Measurements from ENCODE around the gene FAM177A1. TPM values are rescaled to one million over a fixed set of nuclear protein-coding genes. Genes with fewer than 3 reads are reported as not detected.

The FAM177A1 gene
- 41.1 and 51.3 TPM in 2 replicates for polyA plus RNA-seq

GRCh38 chr14:35046048-35046750 is at the start of gene FAM177A1:
TSS of gene FAM177A1 (plus strand) at chr14:35046272. CDS start at chr14:35046464, 192 bp downstream.

GRCh38 chr14:35121887-35122695 is 76.0 kb downstream of the FAM177A1 start, which contains the start of the genes PPP2R3C and PRORP:
TSS of gene PPP2R3C (minus strand) at chr14:35121990. CDS start at chr14:35121959, 31 bp downstream.
TSS of gene PRORP (plus strand) at chr14:35122552. CDS start at chr14:35123246, 694 bp downstream.

Other genes with a start within 250 kb of the FAM177A1 start
- 0.31 and 0.73 TPM in 2 replicates for gene BAZ1A, start 170.9 kb upstream of the FAM177A1 start, polyA plus RNA-seq
- 51.6 and 69.9 TPM in 2 replicates for gene SRP54, start 63.3 kb upstream of the FAM177A1 start, polyA plus RNA-seq
- 71.8 and 101 TPM in 2 replicates for gene PPP2R3C, start 75.7 kb downstream of the FAM177A1 start, polyA plus RNA-seq
- 19.1 and 26.6 TPM in 2 replicates for gene PRORP, start 76.3 kb downstream of the FAM177A1 start, polyA plus RNA-seq
- 328 and 440 TPM in 2 replicates for gene PSMA6, start 246.1 kb downstream of the FAM177A1 start, polyA plus RNA-seq